HepG2 (cell line): ENCODE results near the gene LDHB. TPM values are rescaled to one million over a fixed set of nuclear protein-coding genes. Genes with fewer than 3 reads are reported as not detected.

Source experiments
- ATAC-seq: fragments of 200-7000 bp; cut with Tn5 transposase; 3 replicates; pipeline ENCODE4 v1.9.1; 2020; ENCODE audit warnings: mild to moderate bottlenecking, moderate library complexity
- BruUV-seq: library from RNA; stranded (reverse); fragments of 400-500 nt; replicated peaks from 2 replicates; lab custom pipeline; 2021; lab: Mats Ljungman, UMichigan
- CTCF ChIA-PET: fragments of 300-600 bp; formaldehyde crosslinking; extraction: SDS; loops from one replicate; lab custom pipeline; 2021; ENCODE audit warnings: low total read pairs, inconsistent platforms, low intra/inter-chr PET ratio; lab: Yijun Ruan, JAX
- POLR2A ChIA-PET: fragments of 350-600 bp; sonication (Branson Sonifier 250); formaldehyde crosslinking; loops from one replicate; lab custom pipeline; 2020; ENCODE audit warnings: antibody characterized with exemption, inconsistent platforms; lab: Yijun Ruan, JAX
- DNase-seq: peaks from one replicate; pipeline ENCODE4 v3.0.0-alpha.2; 2015; ENCODE audit warnings: low spot score
- FAIRE-seq: peaks from 3 replicates; lab custom pipeline; 2011; peaks lifted over from hg19 to GRCh38; lab: Jason Lieb, UNC
- H2AFZ ChIP-seq: one replicate; pipeline ENCODE4 v1.6.1; 2011; ENCODE audit warnings: low read length, inconsistent platforms
- H3K27ac ChIP-seq: fragments of 300-600 bp; 3 replicates; pipeline ENCODE4 v1.8.0; 2011; ENCODE audit warnings: mixed run types, mild to moderate bottlenecking, mixed read lengths, low read length, inconsistent platforms; ENCODE audit not compliant: insufficient read depth; ENCODE audit errors: extremely low read length
- H3K27me3 ChIP-seq, 2 experiments: fragments of 200-600 bp in 1 of 2; 2 replicates in 1 of 2; 3 replicates in 1 of 2; pipeline versions ENCODE4 v1.6.0 to v1.8.0; 2011; ENCODE audit warnings: low read length in 2 of 2, mild to moderate bottlenecking in 2 of 2, moderate library complexity in 2 of 2, inconsistent platforms in 1 of 2; ENCODE audit not compliant: insufficient read depth in 2 of 2, control insufficient read depth in 1 of 2
- H3K36me3 ChIP-seq, 2 experiments: fragments of 200-600 bp in 1 of 2; replicated peaks in 1 of 2; 2 replicates in 1 of 2; 3 replicates in 1 of 2; pipeline versions ENCODE4 v1.5.1 to v1.8.0; 2011; ENCODE audit warnings: low read length in 2 of 2, inconsistent platforms in 1 of 2; ENCODE audit not compliant: insufficient read depth in 2 of 2, control insufficient read depth in 1 of 2
- H3K4me1 ChIP-seq: 2 replicates; pipeline ENCODE4 v1.5.1; 2012; ENCODE audit warnings: low read length, inconsistent platforms; ENCODE audit not compliant: insufficient read depth
- H3K4me2 ChIP-seq: 2 replicates; pipeline ENCODE4 v1.6.0; 2011; ENCODE audit warnings: low read depth, low read length, inconsistent platforms
- H3K4me3 ChIP-seq, 3 experiments: fragments of 200-600 bp in 1 of 3; sonication (generic), shearing (Covaris generic) in 1 of 3; replicated peaks in 1 of 3; 2 replicates each; pipeline ENCODE4 v1.5.1; 2011 to 2016; ENCODE audit warnings: low read length in 3 of 3, inconsistent platforms in 2 of 3, low read depth in 2 of 3, mild to moderate bottlenecking in 2 of 3, control low read depth in 1 of 3, mixed read lengths in 1 of 3; ENCODE audit not compliant: insufficient read depth in 1 of 3
- H3K79me2 ChIP-seq: one replicate; pipeline ENCODE4 v1.6.1; 2011; ENCODE audit warnings: low read length, inconsistent platforms; ENCODE audit not compliant: insufficient read depth
- H3K9ac ChIP-seq: 2 replicates; pipeline ENCODE4 v1.6.0; 2011; ENCODE audit warnings: mild to moderate bottlenecking, low read depth, low read length, inconsistent platforms; ENCODE audit not compliant: insufficient read depth
- H3K9me3 ChIP-seq: 2 replicates; pipeline ENCODE4 v1.5.1; 2012; ENCODE audit warnings: mild to moderate bottlenecking, low read length
- H4K20me1 ChIP-seq: 2 replicates; pipeline ENCODE4 v1.6.0; 2011; ENCODE audit warnings: inconsistent platforms, mild to moderate bottlenecking, low read length, moderate library complexity; ENCODE audit not compliant: insufficient read depth
- ARNTL ChIP-seq: sonication (generic); formaldehyde crosslinking; IDR thresholded peaks from 2 replicates; pipeline ENCODE4 v1.4.0; 2020; ENCODE audit warnings: mild to moderate bottlenecking, missing genetic modification reagents
- HMGA1 ChIP-seq: sonication (generic); formaldehyde crosslinking; conservative IDR thresholded peaks from 2 replicates; pipeline ENCODE4 v1.4.0; 2020; ENCODE audit warnings: missing genetic modification reagents
- MED13 ChIP-seq: sonication (generic); formaldehyde crosslinking; IDR thresholded peaks from 2 replicates; pipeline ENCODE4 v1.5.0; 2020; ENCODE audit warnings: missing genetic modification reagents
- POLR2A ChIP-seq, 2 experiments: IDR thresholded peaks; 2 replicates each; pipeline ENCODE4 v1.6.1; 2011; ENCODE audit warnings: low read depth in 2 of 2, low read length in 2 of 2, mild to moderate bottlenecking in 1 of 2, moderate library complexity in 1 of 2; ENCODE audit not compliant: insufficient read depth in 1 of 2
- SYNCRIP ChIP-seq: fragments of 200-400 bp; formaldehyde crosslinking; IDR thresholded peaks from 2 replicates; pipeline ENCODE4 v1.6.1; 2018; ENCODE audit warnings: mild to moderate bottlenecking, low read depth, low read length; ENCODE audit not compliant: insufficient read depth
- ZFYVE20 ChIP-seq: sonication (generic); formaldehyde crosslinking; IDR thresholded peaks from 2 replicates; pipeline ENCODE4 v1.8.0; 2023; ENCODE audit warnings: low read depth, mild to moderate bottlenecking, moderate library complexity, missing genetic modification reagents, borderline replicate concordance
- ZNF850 ChIP-seq: sonication (generic); formaldehyde crosslinking; conservative IDR thresholded peaks from 2 replicates; pipeline ENCODE4 v1.9.0; 2021; ENCODE audit warnings: mild to moderate bottlenecking, missing genetic modification reagents
- in situ Hi-C: cut with HindIII; loops from 2 replicates; pipeline ENCODE4 v1.10.0; 2017; ENCODE audit warnings: low pct_unique_long_range_greater_than_20kb; ENCODE audit not compliant: extremely low pct_ligation_motif_present
- intact Hi-C: fragments of 100-400 bp; cut with micrococcal nuclease; formaldehyde crosslinking; loops from one replicate; pipeline ENCODE4 v1.10.0; 2022; ENCODE audit not compliant: unreplicated experiment
- polyA plus RNA-seq, 8 experiments: library from polyadenylated mRNA; depleted of rRNA in 3 of 8; stranded (reverse) in 7 of 8; unstranded in 1 of 8; fragments of >200 nt; fragmentation: Illumina TruSeq in 4 of 8; extraction: Trizol in 4 of 8; gene quantifications; 2 replicates each; pipeline versions ENCODE4 v1.2.1 to v1.2.3, GENCODE V29; 2011 to 2016; ENCODE audit warnings: low read depth in 4 of 8, missing spikeins in 1 of 8, mixed read lengths in 1 of 8; ENCODE audit not compliant: insufficient read depth in 1 of 8
- total RNA-seq, 5 experiments: library from RNA; depleted of rRNA; stranded (reverse); fragments of >200 nt; fragmentation: Illumina TruSeq; extraction: Trizol; gene quantifications; 2 replicates each; pipeline ENCODE4 v1.2.3, GENCODE V29; 2016; ENCODE audit warnings: low read depth in 1 of 5

LDHB gene
- total and polyA plus RNA-seq, 2 of the 13 experiments (the other 11 are each of a cell fraction or from before 2014, with no cell fraction given) = 0.08 TPM; not detected in 1

- TF ChIP-seq POLR2A (IDR thresholded peaks at IDR 0.05; ENCODE audit: insufficient read depth in 1 of 2, low read depth in 2 of 2, low read length in 2 of 2) = no peak
- TF ChIP-seq, all 625 proteins: peak for 0
Observed at GRCh38 chr12:21704847-21705246, 47.2 kb upstream of the LDHB start (continued).

GRCh38 chr12:21699851-21700250, 42.2 kb upstream of the LDHB start:
- in situ Hi-C loops (loop anchor here (5.0 to 25.0 kb wide), 4 partner anchors 292 to 737 kb away; no protein-coding TSS in a partner anchor), intact Hi-C loops (loop anchor here (2.0 kb wide), 1 partner anchor 635 kb away; the partner anchor contains the start of gene ST8SIA1)
- Histone ChIP-seq H3K27ac (no peak overlapping the region), H3K79me2 (no peaks in the 10 kb centered on the region), H3K27me3 (no peaks in the 10 kb centered on the region), H2AFZ (no peak overlapping the region), H3K4me2 (no peak overlapping the region), H3K9ac (no peak overlapping the region), H3K4me3 (no peak overlapping the region)
- FAIRE-seq (no peak), DNase-seq (no peak)
- TF ChIP-seq ZNF850 (CRISPR knock-in tag) = no peak
- no peak for TF ChIP-seq MED13 (CRISPR knock-in tag)
- TF ChIP-seq SYNCRIP = no peak
- no peak for TF ChIP-seq HMGA1
- TF ChIP-seq ZFYVE20 (CRISPR knock-in tag) = no peak
- no peak for TF ChIP-seq ARNTL (CRISPR knock-in tag)
- TF ChIP-seq, all 625 proteins: peak for 0
- no peaks in the 10 kb centered on the region for H4K20me1 ChIP-seq
- ChIA-PET CTCF (no interaction called here), POLR2A (no interaction called here)
- no peak for ATAC-seq
- no peaks in the 10 kb centered on the region for H3K36me3 ChIP-seq
- no TSS peak for BruUV-seq
- no peaks in the 10 kb centered on the region for H3K4me1 ChIP-seq
- H3K9me3 ChIP-seq = no peaks in the 10 kb centered on the region
